Heart left ventricle (tissue), 16 donors: ENCODE results near the gene APOD. TPM values are rescaled to one million over a fixed set of nuclear protein-coding genes. Genes with fewer than 3 reads are reported as not detected.

Experiments
- ATAC-seq, 4 donors: fragments of 200-7000 bp; cut with Tn5 transposase; one replicate each; pipeline ENCODE4 v1.9.1; 2020 to 2022; ENCODE audit warnings: moderate library complexity in 4 of 4, mild to moderate bottlenecking in 3 of 4, moderate number of reproducible peaks in 1 of 4
- DNase-seq, 5 donors: peaks; one replicate each; pipeline ENCODE4 v3.0.0-alpha.2; 2020
- H3K27ac ChIP-seq, 12 donors: fragments of 200-600 bp; sonication (generic) in 4 of 12; one replicate each; pipeline versions ENCODE4 v1.5.0 to v1.8.0; 2016 to 2022; ENCODE audit warnings: mild to moderate bottlenecking in 2 of 12
- H3K27me3 ChIP-seq, 9 donors: fragments of 200-600 bp; sonication (generic) in 2 of 9; one replicate each; pipeline versions ENCODE4 v1.5.1 to v1.8.0; 2016 to 2022; ENCODE audit warnings: mild to moderate bottlenecking in 3 of 9
- H3K36me3 ChIP-seq, 9 donors: fragments of 200-600 bp; sonication (generic) in 2 of 9; one replicate each; pipeline versions ENCODE4 v1.5.0 to v1.8.0; 2018 to 2022; ENCODE audit warnings: mild to moderate bottlenecking in 2 of 9
- H3K4me1 ChIP-seq, 12 donors: fragments of 200-600 bp; sonication (generic) in 4 of 12; one replicate each; pipeline versions ENCODE4 v1.5.0 to v1.8.0; 2016 to 2022; ENCODE audit warnings: mild to moderate bottlenecking in 3 of 12
- H3K4me3 ChIP-seq, 12 donors: fragments of 200-600 bp; sonication (generic) in 4 of 12; one replicate each; pipeline versions ENCODE4 v1.5.0 to v1.8.0; 2017 to 2022; ENCODE audit warnings: mild to moderate bottlenecking in 9 of 12, moderate library complexity in 4 of 12
- H3K9me3 ChIP-seq, 12 donors: fragments of 200-600 bp; sonication (generic) in 4 of 12; one replicate each; pipeline versions ENCODE4 v1.5.0 to v1.8.0; 2016 to 2022; ENCODE audit warnings: mild to moderate bottlenecking in 1 of 12
- POLR2A ChIP-seq, 2 donors: fragments of 450-650 bp; IDR thresholded peaks; one replicate each; pipeline ENCODE4 v1.6.1; 2017; ENCODE audit warnings: antibody characterized with exemption in 2 of 2, mild to moderate bottlenecking in 2 of 2, moderate library complexity in 2 of 2
- WGBS, 4 donors: extraction: QIAGEN DNeasy Blood & Tissue Kit in 2 of 4; methylation state at CpG; one replicate each; pipeline versions ENCODE4 v1.1.5 to v1.1.7; 2013 to 2018; 5-methylcytosine and 5-hydroxymethylcytosine counted together
- intact Hi-C, 10 donors: fragments of 100-400 bp; cut with DNase I; formaldehyde crosslinking; loops; one replicate each; pipeline versions ENCODE4 v1.11.1 to v1.14.2; 2022
- polyA plus RNA-seq, 2 donors: library from polyadenylated mRNA; stranded (reverse); fragments of 200-250 nt; gene quantifications; one replicate each; pipeline ENCODE4 v1.2.3, GENCODE V29; 2013
- total RNA-seq, 9 donors: library from RNA; depleted of rRNA in 2 of 9; stranded (reverse); fragments of >200 nt in 2 of 9; fragmentation: NEBNext Ultra II Directional in 3 of 9; extraction: Animal tissue kit (Norgen Biotek cat#: 25700) in 3 of 9; gene quantifications; one replicate each; pipeline versions ENCODE4 v1.1.0 to v1.2.4, GENCODE V29; 2016 to 2023
- TF ChIP-seq, protein P1 (sequence below), 12 donors: fragments of 200-600 bp; sonication (generic) in 4 of 12; IDR thresholded peaks; one replicate each; pipeline versions ENCODE4 v1.5.0 to v1.8.0; 2018 to 2022; ENCODE audit warnings: antibody characterized with exemption in 12 of 12, mild to moderate bottlenecking in 5 of 12
- donor health status: ischemic (EF 13 %, LVEDD 7.1; RV severe dilation, severe dysfunction).
- donor health status: healthy with polysubstance abuse.
- donor health status: DM: no; HTN: yes; CAD: no.
- donor health status: DM: no; HTN: no; CAD: no.
- donor health status: ischemic (EF 25% LVEDD 6.9; RV normal size, moderate dysfunction).
- donor health status: ischemic (EF 25% LVEDD 5.7; RV mildly dilated, moderate dysfunction).
- donor health status: healthy.
- donor health status: DM: yes; HTN: yes; CAD: no.
- donor health status: ischemic (EF 35%, LVEDD 5.7; RV mildly dilated, moderate dysfunction).
- donor health status: nonischemic (EF 11% LVEDD 7.7; RV severe dilation, severe dysfunction).
- donor health status: DM: yes; HTN: yes; CAD: no.
- donor health status: PGD.
- donor health status: ischemic (EF 29% LVEDD 5.4; RV normal size, mild dysfunction).
- donor health status: nonischemic (EF 23%, LVEDD 6.1; RV moderate dilation, normal function).

APOD gene
- total and polyA plus RNA-seq, 11 donors: 101 to 1,096 (median 214) TPM

DNA sequence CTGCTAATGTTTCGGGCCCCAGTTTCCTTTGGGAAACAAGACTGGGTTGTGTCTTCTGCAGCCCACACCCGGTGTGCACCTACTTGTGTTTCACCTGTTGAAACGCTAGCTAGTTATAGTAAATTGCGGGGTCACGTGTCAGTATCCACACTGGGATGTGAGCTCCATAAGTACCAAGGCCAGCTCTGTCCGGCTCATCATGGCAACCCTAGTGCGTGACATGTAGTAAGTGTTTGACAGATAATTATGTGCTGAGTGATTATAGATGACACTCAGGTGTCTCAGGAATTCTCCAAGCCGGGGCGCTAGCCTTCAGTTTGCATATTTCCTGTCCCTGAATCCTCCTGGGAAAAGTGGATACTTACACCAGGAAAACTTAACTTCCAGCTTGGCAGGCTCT is 12.8 kb downstream of the APOD start:
- Histone ChIP-seq H3K9me3 (peaks cover 0 to 5% (median 0%) of the 10 kb centered on the region in 12 donors), H3K4me1 (peaks cover 0 to 23% (median 7%) of the 10 kb centered on the region in 12 donors), H3K4me3 (no peak overlapping the region), H3K27ac (peak overlapping the region in 5 of 12 donors; percentile 41 to 62 (median 46)), H3K36me3 (peaks cover 0 to 46% (median 6%) of the 10 kb centered on the region in 9 donors), H3K27me3 (peaks cover 0 to 5% (median 0%) of the 10 kb centered on the region in 9 donors)
- DNase-seq (no peak), ATAC-seq (peak in 3 of 4 donors; percentile 23 to 55 (median 32))
- intact Hi-C loops: no loop called here
- WGBS, 4 donors: 48 to 63% (median 53%) methylated on average over 9 of the region's 9 CpGs
- TF ChIP-seq, protein P1, sequence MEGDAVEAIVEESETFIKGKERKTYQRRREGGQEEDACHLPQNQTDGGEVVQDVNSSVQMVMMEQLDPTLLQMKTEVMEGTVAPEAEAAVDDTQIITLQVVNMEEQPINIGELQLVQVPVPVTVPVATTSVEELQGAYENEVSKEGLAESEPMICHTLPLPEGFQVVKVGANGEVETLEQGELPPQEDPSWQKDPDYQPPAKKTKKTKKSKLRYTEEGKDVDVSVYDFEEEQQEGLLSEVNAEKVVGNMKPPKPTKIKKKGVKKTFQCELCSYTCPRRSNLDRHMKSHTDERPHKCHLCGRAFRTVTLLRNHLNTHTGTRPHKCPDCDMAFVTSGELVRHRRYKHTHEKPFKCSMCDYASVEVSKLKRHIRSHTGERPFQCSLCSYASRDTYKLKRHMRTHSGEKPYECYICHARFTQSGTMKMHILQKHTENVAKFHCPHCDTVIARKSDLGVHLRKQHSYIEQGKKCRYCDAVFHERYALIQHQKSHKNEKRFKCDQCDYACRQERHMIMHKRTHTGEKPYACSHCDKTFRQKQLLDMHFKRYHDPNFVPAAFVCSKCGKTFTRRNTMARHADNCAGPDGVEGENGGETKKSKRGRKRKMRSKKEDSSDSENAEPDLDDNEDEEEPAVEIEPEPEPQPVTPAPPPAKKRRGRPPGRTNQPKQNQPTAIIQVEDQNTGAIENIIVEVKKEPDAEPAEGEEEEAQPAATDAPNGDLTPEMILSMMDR (IDR thresholded peaks at IDR 0.05): no peak
- TF ChIP-seq POLR2A (IDR thresholded peaks at IDR 0.05): no peak

DNA sequence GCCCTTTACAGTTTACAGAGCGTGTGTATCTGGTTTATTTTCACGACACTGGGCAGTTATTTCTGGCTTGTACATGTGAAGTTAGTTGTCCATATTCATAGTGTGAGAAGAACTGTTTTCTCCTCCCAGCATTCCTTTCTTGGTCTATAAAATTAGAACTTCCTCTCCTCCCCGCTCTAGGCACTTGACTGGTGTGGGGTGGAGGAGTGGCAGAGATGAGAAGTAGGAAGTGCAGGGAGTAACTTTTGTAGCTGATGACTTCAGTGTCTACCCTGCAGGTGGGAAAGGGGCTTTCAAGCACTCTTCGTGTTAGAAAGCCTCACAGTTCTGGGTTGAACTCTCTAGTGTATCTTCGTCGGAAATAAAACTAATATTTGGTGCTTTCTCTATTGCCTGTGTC is 13.4 kb downstream of the APOD start:
- DNase-seq (no peak), ATAC-seq (peak in 2 of 4 donors; percentile 62 to 75)
- H3K27me3 ChIP-seq: peaks cover 0 to 5% (median 0%) of the 10 kb centered on the region in 9 donors
- intact Hi-C loops: no loop called here
- TF ChIP-seq, protein P1 (IDR thresholded peaks at IDR 0.05): no peak
- TF ChIP-seq POLR2A (IDR thresholded peaks at IDR 0.05): no peak
- H3K36me3 ChIP-seq: peaks cover 0 to 41% (median 6%) of the 10 kb centered on the region in 9 donors
- 56 to 61% (median 59%) methylated on average over 6 of the region's 6 CpGs for WGBS, 4 donors
- H3K9me3 ChIP-seq: peaks cover 0 to 5% (median 0%) of the 10 kb centered on the region in 12 donors
- H3K4me1 ChIP-seq: peaks cover 0 to 23% (median 7%) of the 10 kb centered on the region in 12 donors
- H3K27ac ChIP-seq: peak overlapping the region in 3 of 12 donors; percentile 18 to 62 (median 46)
- no peak overlapping the region for H3K4me3 ChIP-seq

DNA sequence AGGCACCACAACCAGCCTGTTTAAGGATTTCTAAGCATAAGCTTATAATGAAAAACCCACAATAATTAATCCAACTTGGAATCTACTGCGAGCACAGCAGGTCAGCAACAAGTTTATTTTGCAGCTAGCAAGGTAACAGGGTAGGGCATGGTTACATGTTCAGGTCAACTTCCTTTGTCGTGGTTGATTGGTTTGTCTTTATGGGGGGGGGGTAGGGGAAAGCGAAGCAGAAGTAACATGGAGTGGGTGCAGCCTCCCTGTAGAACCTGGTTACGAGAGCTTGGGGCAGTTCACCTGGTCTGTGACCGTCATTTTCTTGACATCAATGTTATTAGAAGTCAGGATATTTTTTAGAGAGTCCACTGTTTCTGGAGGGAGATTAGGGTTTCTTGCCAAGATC is 15.1 kb downstream of the APOD start:
- Histone ChIP-seq H3K9me3 (no peaks in the 10 kb centered on the region), H3K4me3 (no peak overlapping the region), H3K27me3 (peaks cover 0 to 5% (median 0%) of the 10 kb centered on the region in 9 donors), H3K27ac (no peak overlapping the region), H3K4me1 (peaks cover 0 to 19% (median 6%) of the 10 kb centered on the region in 12 donors), H3K36me3 (peaks cover 0 to 29% (median 6%) of the 10 kb centered on the region in 9 donors)
- DNase-seq (no peak), ATAC-seq (no peak)
- intact Hi-C loops: no loop called here
- WGBS, 4 donors: 87 to 94% (median 91%) methylated on average over 5 of the region's 5 CpGs
- TF ChIP-seq POLR2A (IDR thresholded peaks at IDR 0.05): no peak
- TF ChIP-seq, protein P1 (IDR thresholded peaks at IDR 0.05): no peak

DNA sequence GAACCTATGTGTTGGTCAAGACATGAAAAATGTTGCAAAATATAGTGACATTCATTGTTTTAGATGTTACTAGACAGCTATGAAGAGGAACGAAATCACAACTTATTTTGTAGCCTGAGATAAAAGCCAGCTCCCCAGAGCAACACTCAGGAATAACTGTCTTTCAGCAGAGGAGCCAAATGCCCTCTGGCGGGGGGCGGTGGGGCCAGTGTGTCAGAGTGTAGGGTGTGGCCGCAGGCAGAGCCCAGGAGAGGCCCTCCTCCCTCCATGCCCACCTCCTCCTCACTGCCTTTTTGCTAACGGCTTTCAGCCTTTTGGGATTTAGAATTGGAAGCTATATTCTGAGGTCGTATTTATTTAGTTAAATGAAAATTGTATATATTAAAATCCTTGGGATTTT is 16.9 kb downstream of the APOD start:
- H3K4me1 ChIP-seq: peaks cover 0 to 17% (median 6%) of the 10 kb centered on the region in 12 donors
- ATAC-seq: no peak
- no peak overlapping the region for H3K4me3 ChIP-seq
- no peaks in the 10 kb centered on the region for H3K9me3 ChIP-seq
- intact Hi-C loops: no loop called here
- TF ChIP-seq, protein P1 (IDR thresholded peaks at IDR 0.05): no peak
- TF ChIP-seq POLR2A (IDR thresholded peaks at IDR 0.05): no peak
- peaks cover 0 to 15% (median 0%) of the 10 kb centered on the region in 9 donors for H3K36me3 ChIP-seq
- H3K27ac ChIP-seq: no peak overlapping the region
- no peak for DNase-seq
- H3K27me3 ChIP-seq: peaks cover 0 to 5% (median 0%) of the 10 kb centered on the region in 9 donors
- 60 to 70% (median 68%) methylated on average over 6 of the region's 6 CpGs for WGBS, 4 donors
